LNCAP (cell line): ENCODE results near the gene BRSK1.

Experiments
- TF ChIP-seq, protein P1 (sequence below): fragments of 450-650 bp; IDR thresholded peaks from 2 replicates; pipeline ENCODE4 v1.5.1; 2017; ENCODE audit warnings: mild to moderate bottlenecking

The BRSK1 gene

DNA sequence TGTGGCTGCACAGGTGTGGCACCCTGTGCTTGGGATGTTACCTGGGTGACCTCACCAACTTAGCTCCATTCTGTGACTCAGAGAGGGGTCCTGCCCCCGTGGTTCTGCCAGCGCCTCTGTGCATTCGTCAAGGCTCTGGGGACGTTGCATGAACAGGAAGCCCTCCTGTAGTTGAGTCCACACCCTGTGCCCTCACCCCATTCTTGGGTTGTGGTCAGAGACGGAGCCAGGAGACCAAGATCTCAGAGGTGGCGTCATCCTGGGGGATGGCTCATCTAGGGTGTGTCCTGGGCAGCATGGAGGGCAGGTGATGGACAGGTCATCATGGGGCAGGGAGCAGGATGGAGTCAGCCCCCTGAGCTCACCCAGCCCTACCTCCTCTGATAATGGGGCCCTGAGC, 68.2 kb downstream of the BRSK1 start:
- TF ChIP-seq, protein P1, sequence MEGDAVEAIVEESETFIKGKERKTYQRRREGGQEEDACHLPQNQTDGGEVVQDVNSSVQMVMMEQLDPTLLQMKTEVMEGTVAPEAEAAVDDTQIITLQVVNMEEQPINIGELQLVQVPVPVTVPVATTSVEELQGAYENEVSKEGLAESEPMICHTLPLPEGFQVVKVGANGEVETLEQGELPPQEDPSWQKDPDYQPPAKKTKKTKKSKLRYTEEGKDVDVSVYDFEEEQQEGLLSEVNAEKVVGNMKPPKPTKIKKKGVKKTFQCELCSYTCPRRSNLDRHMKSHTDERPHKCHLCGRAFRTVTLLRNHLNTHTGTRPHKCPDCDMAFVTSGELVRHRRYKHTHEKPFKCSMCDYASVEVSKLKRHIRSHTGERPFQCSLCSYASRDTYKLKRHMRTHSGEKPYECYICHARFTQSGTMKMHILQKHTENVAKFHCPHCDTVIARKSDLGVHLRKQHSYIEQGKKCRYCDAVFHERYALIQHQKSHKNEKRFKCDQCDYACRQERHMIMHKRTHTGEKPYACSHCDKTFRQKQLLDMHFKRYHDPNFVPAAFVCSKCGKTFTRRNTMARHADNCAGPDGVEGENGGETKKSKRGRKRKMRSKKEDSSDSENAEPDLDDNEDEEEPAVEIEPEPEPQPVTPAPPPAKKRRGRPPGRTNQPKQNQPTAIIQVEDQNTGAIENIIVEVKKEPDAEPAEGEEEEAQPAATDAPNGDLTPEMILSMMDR, result no peak

- TF ChIP-seq, protein P1, result no peak
Observed at GRCh38 chr19:55352549-55353145, 68.8 kb downstream of the BRSK1 start.

DNA sequence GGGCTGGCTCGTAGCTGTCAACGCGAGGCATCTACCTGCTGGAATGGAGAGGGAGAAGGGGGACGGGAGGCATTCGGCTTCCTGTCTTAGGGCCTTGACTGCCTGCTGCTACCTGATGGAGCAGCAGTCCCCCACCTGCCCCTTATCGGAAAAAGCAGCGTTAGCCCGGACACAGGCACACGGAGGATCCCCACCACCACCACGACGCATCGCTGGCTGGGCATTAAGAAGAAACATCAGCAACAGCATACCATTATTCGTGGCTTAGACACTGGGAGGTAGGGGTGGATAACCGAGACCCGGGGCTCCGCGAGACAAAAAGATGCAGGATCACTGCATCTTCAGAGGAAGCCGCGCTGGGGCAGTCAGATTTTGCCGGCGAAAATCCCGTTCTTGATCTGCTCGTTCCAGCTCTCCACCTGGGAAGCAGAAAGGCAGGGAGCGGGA, 69.6 kb downstream of the BRSK1 start:
- TF ChIP-seq, protein P1, result no peak

GRCh38 chr19:55353803-55354697, 70.3 kb downstream of the BRSK1 start:
- TF ChIP-seq, protein P1, result no peak

DNA sequence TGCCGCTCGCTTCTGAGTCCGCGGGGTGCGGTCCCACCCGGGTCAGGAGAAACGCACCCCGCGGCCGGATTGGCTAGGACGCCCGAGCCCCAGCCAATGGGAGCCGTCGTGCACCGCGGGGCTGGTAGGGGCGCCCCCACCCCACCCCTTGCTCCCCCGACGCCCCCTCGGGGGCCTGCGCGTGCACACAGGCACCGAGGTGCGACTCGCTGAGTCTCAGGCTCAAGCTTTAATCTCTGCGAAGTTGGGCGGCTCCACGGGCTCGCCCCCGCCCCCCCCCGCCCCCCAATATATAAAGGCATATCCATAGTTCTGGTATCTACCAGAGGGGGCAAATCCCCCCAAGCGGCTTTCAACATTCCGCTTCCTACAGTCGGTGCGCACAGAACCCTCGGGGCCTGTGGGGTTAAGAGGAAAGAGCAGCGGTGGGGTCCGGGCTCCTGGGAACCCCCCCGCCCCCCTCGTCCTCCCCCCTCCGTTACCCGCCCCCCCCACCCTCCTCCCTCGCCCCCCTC, 71.0 kb downstream of the BRSK1 start, which contains the start of gene COX6B2:
Gene COX6B2, minus strand, starts transcription at position 22 of the 515 bp plus-strand sequence. CDS start 198 bp downstream, outside the sequence.
- TF ChIP-seq, protein P1, result no peak

DNA sequence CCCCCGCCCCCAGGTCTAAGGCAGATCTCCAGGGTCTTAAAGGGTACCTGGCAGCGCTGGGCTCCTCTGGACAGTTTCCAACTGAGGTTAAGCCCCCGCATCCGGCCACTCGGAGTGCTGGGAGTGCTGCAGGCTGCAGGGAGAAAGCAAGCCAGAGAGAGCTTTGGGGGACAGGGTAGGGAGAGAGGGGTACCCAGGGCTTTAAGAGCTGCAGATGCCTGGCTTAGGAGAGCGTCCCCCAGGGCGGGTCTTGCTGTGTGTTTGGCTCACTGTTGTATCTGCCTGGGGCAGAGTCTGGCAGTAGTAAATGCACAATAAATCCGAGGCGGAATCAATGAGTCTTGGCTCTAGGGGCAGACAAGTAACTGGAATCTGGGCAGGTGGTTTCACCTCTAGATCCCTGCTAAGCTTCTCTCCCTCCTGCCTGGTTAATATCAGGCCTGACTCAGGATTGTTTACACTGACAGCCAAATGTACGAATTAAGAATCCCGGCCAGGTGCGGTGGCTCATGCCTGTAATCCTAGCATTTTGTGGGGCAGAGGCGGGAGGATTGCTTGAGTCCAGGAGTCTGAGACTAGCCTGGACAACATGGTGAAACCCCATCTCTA, 71.5 kb downstream of the BRSK1 start:
- TF ChIP-seq, protein P1, result no peak

DNA sequence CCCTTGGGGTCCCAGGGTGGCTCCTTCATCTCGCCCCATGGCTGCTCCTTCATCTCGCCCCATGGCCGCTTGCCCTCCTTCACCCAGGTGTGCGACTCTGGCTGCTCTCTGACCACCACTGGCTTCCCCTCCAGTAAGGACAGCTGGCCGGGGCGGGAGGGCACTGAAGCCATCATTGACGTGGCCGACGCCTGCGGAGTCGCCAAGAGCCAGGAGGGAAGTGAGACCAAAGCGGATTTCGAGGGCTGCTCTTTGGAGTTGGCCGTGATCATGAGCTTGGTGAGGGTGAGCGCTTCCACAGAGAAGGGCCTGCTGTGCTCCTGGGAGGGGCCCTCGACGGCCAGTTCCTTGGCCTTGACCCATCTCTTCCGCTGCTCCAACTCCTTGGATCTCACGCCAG, 74.7 kb downstream of the BRSK1 start:
- TF ChIP-seq, protein P1, result no peak
